Chondrocyte (in vitro differentiated cells): ENCODE results near the gene BTBD16. TPM values are rescaled to one million over a fixed set of nuclear protein-coding genes. Genes with fewer than 3 reads are reported as not detected.

Source experiments
- DNase-seq: peaks from one replicate; pipeline ENCODE4 v3.0.0; 2021; ENCODE audit warnings: mixed read lengths, low spot score
- H3K27ac Mint-ChIP-seq: one replicate; pipeline ENCODE4 v1.8.0; 2021; ENCODE audit warnings: mild to moderate bottlenecking, moderate library complexity, mixed read lengths; ENCODE audit not compliant: unreplicated experiment
- H3K27me3 Mint-ChIP-seq: 2 replicates; pipeline ENCODE4 v1.8.0; 2021; ENCODE audit warnings: low read depth, mixed read lengths
- H3K36me3 Mint-ChIP-seq: 2 replicates; pipeline ENCODE4 v1.8.0; 2021; ENCODE audit warnings: low read depth, mixed read lengths
- H3K4me1 Mint-ChIP-seq: 2 replicates; pipeline ENCODE4 v1.8.0; 2021; ENCODE audit warnings: low read depth, mild to moderate bottlenecking, mixed read lengths
- H3K4me3 Mint-ChIP-seq: one replicate; pipeline ENCODE4 v1.8.0; 2021; ENCODE audit warnings: mild to moderate bottlenecking, moderate library complexity, mixed read lengths; ENCODE audit not compliant: unreplicated experiment
- H3K9me3 Mint-ChIP-seq: 2 replicates; pipeline ENCODE4 v1.8.0; 2021; ENCODE audit warnings: low read depth, mixed read lengths
- total RNA-seq: library from RNA; stranded (reverse); gene quantifications from 3 replicates; pipeline ENCODE4 v1.2.1, GENCODE V29; 2021
- TF ChIP-seq, protein P1 (sequence below): fragments of 200-600 bp; sonication (generic); IDR thresholded peaks from 2 replicates; pipeline ENCODE4 v1.5.0; 2021; ENCODE audit warnings: antibody characterized with exemption, mild to moderate bottlenecking, moderate library complexity

The BTBD16 gene
- total RNA-seq, 1 donor from 2014 or later: 0.10 TPM

DNA sequence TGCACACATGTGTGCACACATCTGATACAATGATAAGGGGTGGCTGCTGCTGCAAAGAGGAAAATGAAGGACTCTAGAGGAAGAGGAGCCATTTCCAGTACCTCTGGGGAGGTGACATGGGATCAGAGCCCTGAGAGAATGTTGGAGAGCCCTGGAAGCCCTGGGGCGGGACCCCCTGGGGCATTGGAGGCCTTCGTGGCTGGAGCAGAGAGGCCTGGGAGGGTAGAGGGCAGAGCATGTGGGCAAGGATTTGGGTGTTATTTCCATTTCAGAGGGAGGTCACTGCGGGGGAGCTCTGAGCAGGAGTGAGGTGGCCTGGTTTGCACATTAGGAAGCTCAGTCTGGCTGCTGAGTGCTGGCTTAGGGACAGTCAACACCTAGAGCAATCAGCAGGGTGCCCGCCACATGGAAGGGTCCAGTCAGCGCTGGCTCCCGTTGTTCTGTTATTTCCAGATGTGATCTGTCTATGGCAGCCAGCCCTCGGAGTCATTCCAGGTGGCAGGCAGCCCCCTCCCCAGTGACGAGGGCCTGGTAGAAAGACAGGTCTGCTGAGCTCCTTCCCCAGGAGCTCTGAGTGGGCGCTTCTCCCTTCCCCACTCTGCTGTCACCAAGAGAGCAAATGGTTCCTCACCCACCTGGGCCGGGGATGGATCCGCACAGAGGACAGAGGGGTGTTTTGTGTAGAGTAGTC, 24.1 kb upstream of the BTBD16 start:
- H3K27me3 Mint-ChIP-seq: no peaks in the 10 kb centered on the region
- H3K9me3 Mint-ChIP-seq: no peaks in the 10 kb centered on the region
- H3K4me1 Mint-ChIP-seq: no peaks in the 10 kb centered on the region
- TF ChIP-seq, protein P1, sequence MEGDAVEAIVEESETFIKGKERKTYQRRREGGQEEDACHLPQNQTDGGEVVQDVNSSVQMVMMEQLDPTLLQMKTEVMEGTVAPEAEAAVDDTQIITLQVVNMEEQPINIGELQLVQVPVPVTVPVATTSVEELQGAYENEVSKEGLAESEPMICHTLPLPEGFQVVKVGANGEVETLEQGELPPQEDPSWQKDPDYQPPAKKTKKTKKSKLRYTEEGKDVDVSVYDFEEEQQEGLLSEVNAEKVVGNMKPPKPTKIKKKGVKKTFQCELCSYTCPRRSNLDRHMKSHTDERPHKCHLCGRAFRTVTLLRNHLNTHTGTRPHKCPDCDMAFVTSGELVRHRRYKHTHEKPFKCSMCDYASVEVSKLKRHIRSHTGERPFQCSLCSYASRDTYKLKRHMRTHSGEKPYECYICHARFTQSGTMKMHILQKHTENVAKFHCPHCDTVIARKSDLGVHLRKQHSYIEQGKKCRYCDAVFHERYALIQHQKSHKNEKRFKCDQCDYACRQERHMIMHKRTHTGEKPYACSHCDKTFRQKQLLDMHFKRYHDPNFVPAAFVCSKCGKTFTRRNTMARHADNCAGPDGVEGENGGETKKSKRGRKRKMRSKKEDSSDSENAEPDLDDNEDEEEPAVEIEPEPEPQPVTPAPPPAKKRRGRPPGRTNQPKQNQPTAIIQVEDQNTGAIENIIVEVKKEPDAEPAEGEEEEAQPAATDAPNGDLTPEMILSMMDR: no peak
- no peak overlapping the region for H3K27ac Mint-ChIP-seq
- no peak for DNase-seq
- peaks cover 36% of the 10 kb centered on the region for H3K36me3 Mint-ChIP-seq
- no peak overlapping the region for H3K4me3 Mint-ChIP-seq

DNA sequence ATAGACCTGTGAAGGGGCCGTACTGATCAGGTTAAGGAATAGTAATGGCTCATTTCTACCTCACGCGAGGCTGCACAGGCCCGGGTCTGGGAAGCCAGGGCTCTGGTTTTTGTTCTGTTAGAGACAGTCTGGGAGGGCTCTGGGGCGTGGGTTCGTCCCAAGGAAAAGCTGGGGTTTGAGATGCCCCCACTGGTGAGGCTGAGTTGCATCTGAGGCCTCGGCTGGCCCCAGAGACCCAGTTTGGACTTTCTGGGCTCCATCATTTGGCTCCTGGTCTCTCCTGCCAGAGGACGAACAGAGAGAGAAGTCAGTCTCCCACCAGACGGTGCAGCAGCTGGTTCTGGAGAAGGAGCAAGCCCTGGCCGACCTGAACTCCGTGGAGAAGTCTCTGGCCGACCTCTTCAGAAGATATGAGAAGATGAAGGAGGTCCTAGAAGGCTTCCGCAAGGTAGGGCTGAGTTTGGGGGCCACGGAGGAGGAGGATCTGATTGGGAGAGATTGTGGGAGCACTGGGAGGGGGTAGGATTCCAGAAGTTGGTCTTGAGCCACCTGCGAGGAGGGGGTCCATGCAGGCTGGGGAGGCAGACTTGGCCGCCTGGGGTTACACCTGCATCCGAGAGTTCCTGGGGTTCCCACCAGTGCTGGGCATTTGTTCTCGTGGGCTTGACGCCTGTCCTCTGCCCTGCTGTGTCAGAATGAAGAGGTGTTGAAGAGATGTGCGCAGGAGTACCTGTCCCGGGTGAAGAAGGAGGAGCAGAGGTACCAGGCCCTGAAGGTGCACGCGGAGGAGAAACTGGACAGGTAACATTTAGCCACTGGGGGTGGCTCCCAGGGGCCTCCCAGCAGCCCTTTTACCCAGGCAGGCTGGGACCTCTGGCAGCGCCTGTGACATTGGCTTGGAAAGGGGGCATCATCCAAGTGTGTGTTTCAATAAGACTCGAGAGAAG, 22.5 kb upstream of the BTBD16 start:
- Mint-ChIP-seq H3K9me3 (no peaks in the 10 kb centered on the region), H3K27me3 (no peaks in the 10 kb centered on the region), H3K27ac (no peak overlapping the region), H3K4me1 (no peaks in the 10 kb centered on the region), H3K36me3 (peaks cover 37% of the 10 kb centered on the region), H3K4me3 (no peak overlapping the region)
- DNase-seq: no peak
- TF ChIP-seq, protein P1: no peak

DNA sequence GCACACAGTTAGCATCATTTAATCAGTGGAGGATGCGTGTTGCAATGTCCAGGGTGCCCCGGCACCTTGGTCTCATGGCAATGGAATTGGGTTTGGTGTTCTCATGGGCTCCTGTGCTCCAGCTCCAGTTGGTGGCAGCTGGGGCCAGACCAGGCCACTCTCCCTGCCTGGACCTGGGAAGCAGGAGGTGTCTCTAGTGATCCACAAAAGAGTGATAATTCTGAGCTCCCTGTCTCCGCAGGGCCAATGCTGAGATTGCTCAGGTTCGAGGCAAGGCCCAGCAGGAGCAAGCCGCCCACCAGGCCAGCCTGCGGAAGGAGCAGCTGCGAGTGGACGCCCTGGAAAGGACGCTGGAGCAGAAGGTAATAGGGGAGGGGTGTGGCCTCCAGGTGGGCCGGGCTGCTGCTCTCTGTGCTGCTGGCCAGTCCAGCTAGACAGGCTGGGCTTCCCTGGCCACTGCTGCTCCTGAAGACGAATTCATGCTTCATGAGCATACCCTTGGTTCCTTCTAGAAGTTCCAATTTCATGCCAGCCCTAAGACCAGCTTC, 21.7 kb upstream of the BTBD16 start:
- Mint-ChIP-seq H3K27me3 (no peaks in the 10 kb centered on the region), H3K9me3 (no peaks in the 10 kb centered on the region), H3K4me1 (no peaks in the 10 kb centered on the region), H3K27ac (no peak overlapping the region), H3K36me3 (peaks cover 37% of the 10 kb centered on the region), H3K4me3 (no peak overlapping the region)
- TF ChIP-seq, protein P1: no peak
- DNase-seq: no peak

DNA sequence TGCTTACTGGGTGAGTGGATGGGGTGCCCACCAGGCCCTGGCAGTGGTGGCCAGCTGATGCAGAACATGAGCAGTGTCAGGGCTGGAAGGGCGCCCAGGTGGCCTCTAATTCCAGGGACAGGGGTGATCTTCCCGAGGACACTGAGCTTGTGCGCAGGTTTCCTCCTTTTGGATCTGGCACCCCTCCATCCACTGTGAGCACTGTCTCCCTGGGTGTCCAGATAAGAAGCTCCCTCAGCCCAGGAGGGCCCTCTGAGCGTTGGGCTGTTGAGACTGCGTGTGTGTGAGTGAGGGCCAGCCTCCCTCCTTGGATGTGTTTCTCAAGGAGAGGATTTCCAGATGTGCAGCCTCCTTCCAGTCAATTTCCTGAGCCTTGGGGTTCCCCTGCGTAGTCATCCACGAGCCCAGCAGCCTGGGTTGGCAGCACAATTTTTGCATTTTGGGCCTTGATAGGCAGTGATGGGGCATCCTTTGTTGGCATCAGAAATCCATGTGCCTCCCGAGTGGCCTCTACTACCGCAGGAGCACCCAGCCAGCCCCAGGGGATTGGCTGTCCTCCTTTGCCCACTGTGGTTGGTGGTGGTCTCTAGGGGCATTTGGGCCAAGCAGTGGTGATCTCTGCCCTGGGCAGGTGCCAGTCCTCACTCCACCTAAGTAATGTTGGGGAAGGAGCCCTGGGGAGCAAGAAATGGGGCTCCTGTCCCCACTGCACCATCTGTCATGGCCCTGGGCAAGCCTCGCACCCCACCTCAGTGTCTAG, 20.9 kb upstream of the BTBD16 start:
- no peaks in the 10 kb centered on the region for H3K4me1 Mint-ChIP-seq
- no peak overlapping the region for H3K27ac Mint-ChIP-seq
- no peaks in the 10 kb centered on the region for H3K27me3 Mint-ChIP-seq
- H3K9me3 Mint-ChIP-seq: no peaks in the 10 kb centered on the region
- TF ChIP-seq, protein P1: no peak
- peaks cover 30% of the 10 kb centered on the region for H3K36me3 Mint-ChIP-seq
- no peak overlapping the region for H3K4me3 Mint-ChIP-seq
- no peak for DNase-seq
